KOPT-K1 (cell line): ENCODE results near the gene METTL16.
A peak's percentile ranks its signal among the peaks of the same experiment; 100 is the strongest.

Experiments
- H3K27ac ChIP-seq: fragments of 200-600 bp; sonication (generic); 2 replicates; pipeline ENCODE4 v1.5.1; 2016; ENCODE audit warnings: antibody characterized with exemption, mild to moderate bottlenecking, low read depth, low read length; ENCODE audit not compliant: poor library complexity, severe bottlenecking
- H3K36me3 ChIP-seq: fragments of 200-600 bp; sonication (generic); 2 replicates; pipeline ENCODE4 v1.5.1; 2017; ENCODE audit warnings: antibody characterized with exemption, mild to moderate bottlenecking, low read length, moderate library complexity; ENCODE audit not compliant: insufficient read depth
- H3K9me3 ChIP-seq: fragments of 200-600 bp; sonication (generic); 2 replicates; pipeline ENCODE4 v1.5.1; 2017; ENCODE audit warnings: antibody characterized with exemption, low read length, mild to moderate bottlenecking; ENCODE audit not compliant: insufficient read depth, poor library complexity, severe bottlenecking

Gene METTL16

GRCh38 chr17:2393174-2393953, 118.3 kb downstream of the METTL16 start:
- Histone ChIP-seq H3K27ac (peak overlapping the region; percentile 85), H3K9me3 (no peaks in the 10 kb centered on the region), H3K36me3 (no peaks in the 10 kb centered on the region)

- Histone ChIP-seq H3K27ac (peak overlapping the region; percentile 85), H3K9me3 (no peaks in the 10 kb centered on the region), H3K36me3 (no peaks in the 10 kb centered on the region)
These were observed 119.2 kb downstream of the METTL16 start for GRCh38 chr17:2392252-2393173.

DNA sequence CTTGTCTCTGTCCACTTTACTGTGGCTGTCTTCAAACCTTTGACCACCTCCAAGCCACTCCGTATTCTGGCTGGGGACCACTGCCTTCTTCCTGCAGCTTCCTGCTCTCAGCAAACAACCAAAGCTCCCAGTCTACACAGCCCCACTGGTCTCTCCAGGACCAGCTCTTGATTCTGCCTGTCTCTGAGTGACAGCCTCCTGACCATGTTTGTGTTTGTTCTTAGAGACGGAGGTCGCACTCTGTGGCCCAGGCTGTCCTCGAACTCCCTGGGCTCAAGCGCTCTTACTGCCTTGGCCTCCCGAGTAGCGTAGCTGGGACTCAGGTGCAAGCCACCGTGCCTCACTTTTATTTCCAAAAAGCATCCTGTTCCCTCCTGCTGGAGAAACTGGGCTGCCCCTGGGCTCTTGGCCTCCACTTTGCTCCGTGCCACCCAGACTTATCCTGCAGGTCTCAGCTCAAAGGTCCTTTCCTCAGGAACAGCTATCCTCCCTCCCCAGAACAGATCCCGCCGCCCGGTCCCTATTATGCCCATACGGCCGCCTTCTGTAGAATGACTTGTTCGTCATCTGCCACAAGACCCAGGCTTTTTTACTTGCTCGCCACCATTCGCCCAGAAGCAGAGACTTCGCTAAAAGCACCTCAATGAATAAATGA, 120.0 kb downstream of the METTL16 start:
- Histone ChIP-seq H3K36me3 (no peaks in the 10 kb centered on the region), H3K9me3 (no peaks in the 10 kb centered on the region), H3K27ac (peak overlapping the region; percentile 85)

DNA sequence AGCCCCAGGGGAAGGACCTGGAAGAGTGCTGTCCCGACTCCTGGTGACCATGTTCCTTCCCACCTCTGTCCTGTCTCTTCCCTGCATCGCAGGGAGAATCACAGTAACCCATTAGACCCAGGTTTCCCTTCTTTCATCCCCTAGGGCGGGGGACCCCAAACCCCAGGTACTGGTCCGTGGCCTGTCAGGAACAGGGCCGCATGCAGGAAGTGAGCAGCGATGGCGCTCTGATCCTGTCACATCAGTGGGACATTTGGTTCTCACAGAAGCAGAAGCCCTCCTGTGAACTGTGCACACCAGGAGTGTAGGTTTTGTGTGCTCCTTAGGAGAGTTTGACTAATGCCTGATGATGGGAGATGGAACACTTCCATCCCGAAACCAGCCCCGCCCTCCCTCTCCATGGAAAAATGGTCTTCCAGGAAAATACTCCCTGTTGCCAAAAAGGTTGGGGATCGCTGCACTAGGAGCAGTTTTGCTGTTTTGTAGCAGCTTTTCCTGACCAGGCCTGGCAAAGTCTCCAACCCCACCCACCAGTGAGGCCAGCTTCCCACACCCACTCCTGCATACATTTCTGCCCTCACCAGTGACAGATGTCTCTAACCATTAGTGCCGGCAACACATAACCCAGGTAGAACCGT, 121.4 kb downstream of the METTL16 start:
- no peaks in the 10 kb centered on the region; the same call in 1 of the 2 replicates for H3K36me3 ChIP-seq
- H3K9me3 ChIP-seq: no peaks in the 10 kb centered on the region
- H3K27ac ChIP-seq: no peak overlapping the region

- Histone ChIP-seq H3K36me3 (no peaks in the 10 kb centered on the region; the same call in 1 of the 2 replicates), H3K27ac (no peak overlapping the region), H3K9me3 (no peaks in the 10 kb centered on the region)
These were observed 123.0 kb downstream of the METTL16 start for GRCh38 chr17:2388683-2389055.

DNA sequence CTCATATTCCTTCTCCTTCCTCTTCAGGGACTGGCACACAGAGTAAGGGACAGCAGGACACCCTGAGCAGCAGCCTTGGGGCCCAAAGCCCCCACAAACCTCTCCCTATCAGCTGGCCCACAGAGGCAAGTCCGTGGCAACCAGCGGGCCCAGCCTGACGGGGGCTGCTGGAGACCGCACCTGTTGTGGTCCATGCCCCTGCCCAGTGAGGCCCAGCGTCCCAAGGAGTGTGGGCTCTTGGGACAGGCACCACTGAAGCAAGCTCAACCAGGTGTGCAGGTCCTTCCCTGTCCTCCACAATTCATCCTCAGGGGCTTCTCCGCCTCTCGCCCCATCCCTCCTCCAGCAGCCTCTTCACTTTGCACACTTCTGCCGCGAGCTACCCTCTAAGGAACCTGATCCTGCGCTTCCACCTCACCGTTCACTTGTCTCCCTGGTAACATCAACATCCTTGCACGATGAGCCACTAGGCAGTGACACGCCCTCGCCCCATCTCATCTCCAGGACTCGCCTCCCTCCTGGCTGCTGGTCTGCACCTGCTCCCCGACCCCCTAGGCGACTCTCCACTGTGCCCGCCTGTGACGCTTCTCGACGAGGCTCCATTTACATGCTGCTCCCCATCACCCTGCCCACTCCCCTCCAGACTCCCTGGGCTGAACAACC, 123.5 kb downstream of the METTL16 start:
- Histone ChIP-seq H3K9me3 (no peaks in the 10 kb centered on the region), H3K27ac (no peak overlapping the region), H3K36me3 (no peaks in the 10 kb centered on the region; the same call in 1 of the 2 replicates)

GRCh38 chr17:2387086-2388019, 124.3 kb downstream of the METTL16 start:
- no peaks in the 10 kb centered on the region for H3K9me3 ChIP-seq
- no peaks in the 10 kb centered on the region; the same call in 1 of the 2 replicates for H3K36me3 ChIP-seq
- H3K27ac ChIP-seq: no peak overlapping the region

- Histone ChIP-seq H3K9me3 (no peaks in the 10 kb centered on the region), H3K27ac (no peak overlapping the region), H3K36me3 (peaks cover 3% of the 10 kb centered on the region; the same call in 1 of the 2 replicates)
These were observed 125.1 kb downstream of the METTL16 start for GRCh38 chr17:2386400-2387085.

GRCh38 chr17:2385240-2386210, 126.2 kb downstream of the METTL16 start:
- Histone ChIP-seq H3K36me3 (peaks cover 12% of the 10 kb centered on the region; the same call in 1 of the 2 replicates), H3K27ac (no peak overlapping the region), H3K9me3 (no peaks in the 10 kb centered on the region)

DNA sequence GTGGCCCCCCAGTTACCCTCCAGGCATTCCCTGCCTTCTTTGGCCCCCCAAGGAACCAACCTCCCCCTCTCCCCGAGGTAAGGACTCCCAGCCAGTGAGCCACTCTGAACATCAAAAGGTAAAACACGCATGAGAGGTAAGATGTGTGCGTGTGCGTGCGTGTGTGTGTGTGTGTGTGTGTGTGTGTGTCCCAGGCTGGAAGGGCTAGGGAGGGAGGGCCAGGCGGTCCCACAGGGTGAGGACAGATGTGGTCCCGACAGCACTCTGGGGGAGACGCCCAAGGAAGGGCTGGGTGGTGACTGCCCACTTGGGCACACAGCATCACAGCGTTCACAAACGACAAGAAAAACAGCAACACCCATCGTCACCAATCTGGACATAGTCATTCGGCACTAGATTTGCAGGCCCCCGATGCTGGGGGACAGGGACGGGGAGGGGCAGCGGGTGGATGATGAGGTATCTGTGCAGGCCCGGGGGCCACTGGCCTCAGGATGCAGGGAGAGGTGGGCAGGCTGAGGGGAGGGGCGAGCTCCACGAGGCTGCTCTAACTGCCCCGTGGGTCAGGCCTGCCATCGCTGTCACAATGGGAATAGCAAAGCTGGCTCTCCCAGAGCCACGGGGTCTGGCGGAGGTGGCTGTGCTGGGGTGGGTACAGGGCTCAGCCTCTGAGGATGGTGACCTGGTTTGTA, 127.1 kb downstream of the METTL16 start:
- Histone ChIP-seq H3K9me3 (no peaks in the 10 kb centered on the region), H3K36me3 (peaks cover 20% of the 10 kb centered on the region; the same call in 1 of the 2 replicates), H3K27ac (no peak overlapping the region)

- H3K36me3 ChIP-seq: peaks cover 29% of the 10 kb centered on the region; the same call in 1 of the 2 replicates
- no peaks in the 10 kb centered on the region for H3K9me3 ChIP-seq
- no peak overlapping the region for H3K27ac ChIP-seq
These were observed 128.0 kb downstream of the METTL16 start for GRCh38 chr17:2383628-2384167.
